Liver (tissue), 3 donors: Measurements from ENCODE around the gene GALNTL6.

ENCODE experiments used
- GABPA ChIP-seq, 2 donors: IDR thresholded peaks in 1 of 2; conservative IDR thresholded peaks in 1 of 2; 2 replicates each; pipeline ENCODE4 v1.6.1; 2016; ENCODE audit warnings: antibody characterized with exemption in 2 of 2, mild to moderate bottlenecking in 1 of 2, moderate library complexity in 1 of 2
- JUND ChIP-seq, 2 donors: IDR thresholded peaks; 2 replicates each; pipeline ENCODE4 v1.6.1; 2016; ENCODE audit warnings: antibody characterized with exemption in 2 of 2
- RAD21 ChIP-seq, 2 donors: IDR thresholded peaks; 2 replicates each; pipeline ENCODE4 v1.6.1; 2016; ENCODE audit warnings: antibody characterized with exemption in 2 of 2, mild to moderate bottlenecking in 2 of 2
- RXRA ChIP-seq, 2 donors: IDR thresholded peaks; 2 replicates each; pipeline ENCODE4 v1.6.1; 2017 to 2018; ENCODE audit warnings: antibody characterized with exemption in 2 of 2, mild to moderate bottlenecking in 1 of 2
- SP1 ChIP-seq: IDR thresholded peaks from 2 replicates; pipeline ENCODE4 v1.6.1; 2018; ENCODE audit warnings: antibody characterized with exemption, mild to moderate bottlenecking
- TAF1 ChIP-seq: conservative IDR thresholded peaks from 2 replicates; pipeline ENCODE4 v1.6.1; 2016; ENCODE audit warnings: antibody characterized with exemption, mild to moderate bottlenecking
- TF ChIP-seq, protein P1 (sequence below): fragments of 150-350 bp; IDR thresholded peaks from 2 replicates; pipeline ENCODE4 v1.5.1; 2017; ENCODE audit warnings: improper control_type of control experiment, low read depth, low read length; ENCODE audit not compliant: missing input control
- TF ChIP-seq, protein P2 (sequence below): IDR thresholded peaks from 2 replicates; pipeline ENCODE4 v1.6.1; 2016; ENCODE audit warnings: antibody characterized with exemption
- TF ChIP-seq, protein P3 (sequence below): IDR thresholded peaks from 2 replicates; pipeline ENCODE4 v1.6.1; 2016; ENCODE audit warnings: antibody characterized with exemption
- TF ChIP-seq, protein P4 (sequence below): IDR thresholded peaks from 2 replicates; pipeline ENCODE4 v1.6.1; 2016; ENCODE audit warnings: antibody characterized with exemption, mild to moderate bottlenecking
- donor health status: healthy.
- donor health status: healthy.

DNA sequence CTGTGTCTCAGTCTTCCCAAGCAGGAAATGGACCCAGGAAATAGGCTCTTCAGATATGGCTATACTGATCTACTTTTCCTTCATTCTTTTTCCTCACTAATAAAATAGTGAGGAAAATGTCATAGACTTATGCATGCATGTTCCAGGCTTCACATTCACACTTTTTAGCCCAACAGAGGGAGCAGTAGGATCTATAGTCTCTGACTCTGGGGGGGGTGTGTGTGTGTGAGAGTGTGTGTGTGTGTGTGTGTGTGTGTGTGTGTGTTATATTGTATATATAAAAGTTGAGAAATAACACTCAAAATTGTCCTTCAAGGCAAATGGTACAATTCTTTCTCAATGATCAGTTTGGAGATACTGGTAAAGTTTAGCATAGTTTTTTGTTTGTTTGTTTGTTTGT lies 1058.2 kb downstream of the GALNTL6 start:
- TF ChIP-seq RXRA (IDR thresholded peaks at IDR 0.05) (no peak), SP1 (no peak), RAD21 (IDR thresholded peaks at IDR 0.05) (no peak), TAF1 (no peak), GABPA (IDR thresholded peaks at IDR 0.05 in 1 of 2, conservative IDR thresholded peaks at IDR 0.05 in 1 of 2) (no peak), JUND (IDR thresholded peaks at IDR 0.05) (no peak)
- TF ChIP-seq, protein P1, sequence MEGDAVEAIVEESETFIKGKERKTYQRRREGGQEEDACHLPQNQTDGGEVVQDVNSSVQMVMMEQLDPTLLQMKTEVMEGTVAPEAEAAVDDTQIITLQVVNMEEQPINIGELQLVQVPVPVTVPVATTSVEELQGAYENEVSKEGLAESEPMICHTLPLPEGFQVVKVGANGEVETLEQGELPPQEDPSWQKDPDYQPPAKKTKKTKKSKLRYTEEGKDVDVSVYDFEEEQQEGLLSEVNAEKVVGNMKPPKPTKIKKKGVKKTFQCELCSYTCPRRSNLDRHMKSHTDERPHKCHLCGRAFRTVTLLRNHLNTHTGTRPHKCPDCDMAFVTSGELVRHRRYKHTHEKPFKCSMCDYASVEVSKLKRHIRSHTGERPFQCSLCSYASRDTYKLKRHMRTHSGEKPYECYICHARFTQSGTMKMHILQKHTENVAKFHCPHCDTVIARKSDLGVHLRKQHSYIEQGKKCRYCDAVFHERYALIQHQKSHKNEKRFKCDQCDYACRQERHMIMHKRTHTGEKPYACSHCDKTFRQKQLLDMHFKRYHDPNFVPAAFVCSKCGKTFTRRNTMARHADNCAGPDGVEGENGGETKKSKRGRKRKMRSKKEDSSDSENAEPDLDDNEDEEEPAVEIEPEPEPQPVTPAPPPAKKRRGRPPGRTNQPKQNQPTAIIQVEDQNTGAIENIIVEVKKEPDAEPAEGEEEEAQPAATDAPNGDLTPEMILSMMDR, result no peak
- TF ChIP-seq, protein P2, sequence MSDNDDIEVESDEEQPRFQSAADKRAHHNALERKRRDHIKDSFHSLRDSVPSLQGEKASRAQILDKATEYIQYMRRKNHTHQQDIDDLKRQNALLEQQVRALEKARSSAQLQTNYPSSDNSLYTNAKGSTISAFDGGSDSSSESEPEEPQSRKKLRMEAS, result no peak
- TF ChIP-seq, protein P3, sequence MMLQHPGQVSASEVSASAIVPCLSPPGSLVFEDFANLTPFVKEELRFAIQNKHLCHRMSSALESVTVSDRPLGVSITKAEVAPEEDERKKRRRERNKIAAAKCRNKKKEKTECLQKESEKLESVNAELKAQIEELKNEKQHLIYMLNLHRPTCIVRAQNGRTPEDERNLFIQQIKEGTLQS, result no peak
- TF ChIP-seq, protein P4, sequence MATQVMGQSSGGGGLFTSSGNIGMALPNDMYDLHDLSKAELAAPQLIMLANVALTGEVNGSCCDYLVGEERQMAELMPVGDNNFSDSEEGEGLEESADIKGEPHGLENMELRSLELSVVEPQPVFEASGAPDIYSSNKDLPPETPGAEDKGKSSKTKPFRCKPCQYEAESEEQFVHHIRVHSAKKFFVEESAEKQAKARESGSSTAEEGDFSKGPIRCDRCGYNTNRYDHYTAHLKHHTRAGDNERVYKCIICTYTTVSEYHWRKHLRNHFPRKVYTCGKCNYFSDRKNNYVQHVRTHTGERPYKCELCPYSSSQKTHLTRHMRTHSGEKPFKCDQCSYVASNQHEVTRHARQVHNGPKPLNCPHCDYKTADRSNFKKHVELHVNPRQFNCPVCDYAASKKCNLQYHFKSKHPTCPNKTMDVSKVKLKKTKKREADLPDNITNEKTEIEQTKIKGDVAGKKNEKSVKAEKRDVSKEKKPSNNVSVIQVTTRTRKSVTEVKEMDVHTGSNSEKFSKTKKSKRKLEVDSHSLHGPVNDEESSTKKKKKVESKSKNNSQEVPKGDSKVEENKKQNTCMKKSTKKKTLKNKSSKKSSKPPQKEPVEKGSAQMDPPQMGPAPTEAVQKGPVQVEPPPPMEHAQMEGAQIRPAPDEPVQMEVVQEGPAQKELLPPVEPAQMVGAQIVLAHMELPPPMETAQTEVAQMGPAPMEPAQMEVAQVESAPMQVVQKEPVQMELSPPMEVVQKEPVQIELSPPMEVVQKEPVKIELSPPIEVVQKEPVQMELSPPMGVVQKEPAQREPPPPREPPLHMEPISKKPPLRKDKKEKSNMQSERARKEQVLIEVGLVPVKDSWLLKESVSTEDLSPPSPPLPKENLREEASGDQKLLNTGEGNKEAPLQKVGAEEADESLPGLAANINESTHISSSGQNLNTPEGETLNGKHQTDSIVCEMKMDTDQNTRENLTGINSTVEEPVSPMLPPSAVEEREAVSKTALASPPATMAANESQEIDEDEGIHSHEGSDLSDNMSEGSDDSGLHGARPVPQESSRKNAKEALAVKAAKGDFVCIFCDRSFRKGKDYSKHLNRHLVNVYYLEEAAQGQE, result no peak
